ENCODE data around the gene EFCAB5.

Gene EFCAB5

DNA sequence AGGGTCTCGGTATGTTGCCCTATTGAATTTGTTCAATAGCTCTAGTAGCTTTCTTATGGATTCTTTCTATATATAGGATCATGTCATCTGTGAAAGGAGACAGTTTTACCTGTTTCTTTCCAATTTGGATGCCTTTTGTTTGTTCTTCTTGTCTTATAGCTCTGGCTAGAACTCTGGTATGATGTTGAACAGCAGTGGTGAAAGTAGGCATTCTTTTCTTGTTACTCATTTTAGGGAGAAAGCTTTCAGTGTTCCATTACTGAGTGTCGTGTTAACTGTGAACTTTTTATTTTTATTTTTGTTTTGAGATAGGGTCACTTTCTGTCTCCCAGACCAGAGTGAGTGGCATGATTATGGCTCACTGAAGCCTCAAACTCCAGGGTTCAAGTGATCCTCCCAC lies 21.2 kb downstream of the EFCAB5 start:
- H3K9ac ChIP-seq (ENCODE audit: low read depth in 1 of 2, low read length in 2 of 2), result no peak overlapping the region
- no peak overlapping the region for H3K27ac ChIP-seq (ENCODE audit: low read depth, low read length)
- H3K4me1 ChIP-seq (ENCODE audit: control insufficient read depth in 1 of 2, insufficient read depth in 2 of 2, low read length in 2 of 2), result no peaks in the 10 kb centered on the region
- no peaks in the 10 kb centered on the region for H3K9me3 ChIP-seq (ENCODE audit: control insufficient read depth in 1 of 2, low read length in 2 of 2)
- H3K4me3 ChIP-seq (ENCODE audit: low read depth in 1 of 2, low read length in 2 of 2), result no peak overlapping the region
- no peaks in the 10 kb centered on the region for H3K27me3 ChIP-seq (ENCODE audit: control insufficient read depth in 1 of 2, insufficient read depth in 2 of 2, low read length in 2 of 2)
- H3K36me3 ChIP-seq (ENCODE audit: control insufficient read depth in 1 of 2, insufficient read depth in 2 of 2, low read length in 2 of 2), result no peaks in the 10 kb centered on the region

DNA sequence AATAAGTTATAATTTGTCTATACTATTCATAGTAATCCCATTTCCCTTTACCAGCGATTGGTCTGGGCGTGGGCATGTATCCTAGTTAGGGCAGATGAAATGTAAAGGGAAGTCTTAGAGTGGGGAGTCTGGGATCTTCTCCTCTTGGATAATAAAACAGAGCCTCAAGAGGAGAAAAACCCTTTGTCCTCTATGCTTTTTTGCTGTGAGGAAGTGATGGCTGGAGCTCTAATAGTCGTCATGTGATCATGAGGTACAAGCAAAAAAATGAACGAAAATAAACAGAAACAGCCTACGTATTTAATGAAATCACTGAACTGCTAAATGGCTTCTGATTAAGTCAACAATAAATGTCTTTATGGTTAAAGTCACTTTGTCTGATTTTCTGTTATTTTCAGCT lies 26.8 kb downstream of the EFCAB5 start:
- Histone ChIP-seq H3K27me3 (ENCODE audit: control insufficient read depth in 1 of 2, insufficient read depth in 2 of 2, low read length in 2 of 2) (no peaks in the 10 kb centered on the region), H3K4me3 (ENCODE audit: low read depth in 1 of 2, low read length in 2 of 2) (no peak overlapping the region), H3K4me1 (ENCODE audit: control insufficient read depth in 1 of 2, insufficient read depth in 2 of 2, low read length in 2 of 2) (peaks cover 5% of the 10 kb centered on the region in 2 donors), H3K9ac (ENCODE audit: low read depth in 1 of 2, low read length in 2 of 2) (no peak overlapping the region), H3K27ac (ENCODE audit: low read depth, low read length) (no peak overlapping the region), H3K36me3 (ENCODE audit: control insufficient read depth in 1 of 2, insufficient read depth in 2 of 2, low read length in 2 of 2) (no peaks in the 10 kb centered on the region), H3K9me3 (ENCODE audit: control insufficient read depth in 1 of 2, low read length in 2 of 2) (no peaks in the 10 kb centered on the region)

GRCh38 chr17:29972277-29972676 lies 30.8 kb downstream of the EFCAB5 start:
- Histone ChIP-seq H3K9ac (ENCODE audit: low read depth in 1 of 2, low read length in 2 of 2) (no peak overlapping the region), H3K4me1 (ENCODE audit: control insufficient read depth in 1 of 2, insufficient read depth in 2 of 2, low read length in 2 of 2) (peaks cover 5% of the 10 kb centered on the region in 2 donors), H3K4me3 (ENCODE audit: low read depth in 1 of 2, low read length in 2 of 2) (no peak overlapping the region), H3K27ac (ENCODE audit: low read depth, low read length) (no peak overlapping the region), H3K27me3 (ENCODE audit: control insufficient read depth in 1 of 2, insufficient read depth in 2 of 2, low read length in 2 of 2) (no peaks in the 10 kb centered on the region), H3K36me3 (ENCODE audit: control insufficient read depth in 1 of 2, insufficient read depth in 2 of 2, low read length in 2 of 2) (no peaks in the 10 kb centered on the region), H3K9me3 (ENCODE audit: control insufficient read depth in 1 of 2, low read length in 2 of 2) (no peaks in the 10 kb centered on the region)

DNA sequence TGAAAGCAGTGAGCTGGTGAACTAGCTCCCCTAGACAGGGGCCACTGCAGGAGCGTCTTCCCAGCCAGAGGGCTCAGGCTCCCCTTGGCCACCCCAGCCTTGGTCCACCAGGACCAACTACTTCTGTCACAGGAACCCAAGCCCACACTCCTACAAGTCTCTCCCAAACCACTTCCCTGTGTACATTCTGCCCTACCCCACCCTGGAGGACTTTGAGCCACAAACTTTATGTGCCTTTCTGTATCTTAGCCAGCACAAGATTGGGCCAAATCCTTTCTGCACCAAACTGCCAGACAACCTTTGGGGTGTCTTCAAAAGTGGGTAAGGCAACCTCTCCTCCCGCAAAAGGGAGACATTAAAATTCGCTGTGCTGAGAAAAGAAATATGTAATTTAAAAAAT lies 31.6 kb downstream of the EFCAB5 start:
- H3K27ac ChIP-seq (ENCODE audit: low read depth, low read length), result no peak overlapping the region
- no peaks in the 10 kb centered on the region for H3K9me3 ChIP-seq (ENCODE audit: control insufficient read depth in 1 of 2, low read length in 2 of 2)
- peaks cover 5% of the 10 kb centered on the region in 2 donors for H3K4me1 ChIP-seq (ENCODE audit: control insufficient read depth in 1 of 2, insufficient read depth in 2 of 2, low read length in 2 of 2)
- no peaks in the 10 kb centered on the region for H3K27me3 ChIP-seq (ENCODE audit: control insufficient read depth in 1 of 2, insufficient read depth in 2 of 2, low read length in 2 of 2)
- H3K9ac ChIP-seq (ENCODE audit: low read depth in 1 of 2, low read length in 2 of 2), result no peak overlapping the region
- H3K36me3 ChIP-seq (ENCODE audit: control insufficient read depth in 1 of 2, insufficient read depth in 2 of 2, low read length in 2 of 2), result no peaks in the 10 kb centered on the region
- no peak overlapping the region for H3K4me3 ChIP-seq (ENCODE audit: low read depth in 1 of 2, low read length in 2 of 2)

- no peaks in the 10 kb centered on the region for H3K27me3 ChIP-seq (ENCODE audit: control insufficient read depth in 1 of 2, insufficient read depth in 2 of 2, low read length in 2 of 2)
- no peak overlapping the region for H3K27ac ChIP-seq (ENCODE audit: low read depth, low read length)
- H3K4me3 ChIP-seq (ENCODE audit: low read depth in 1 of 2, low read length in 2 of 2), result no peak overlapping the region
- no peak overlapping the region for H3K9ac ChIP-seq (ENCODE audit: low read depth in 1 of 2, low read length in 2 of 2)
- H3K9me3 ChIP-seq (ENCODE audit: control insufficient read depth in 1 of 2, low read length in 2 of 2), result no peaks in the 10 kb centered on the region
- peaks cover 2% of the 10 kb centered on the region in 2 donors for H3K4me1 ChIP-seq (ENCODE audit: control insufficient read depth in 1 of 2, insufficient read depth in 2 of 2, low read length in 2 of 2)
- H3K36me3 ChIP-seq (ENCODE audit: control insufficient read depth in 1 of 2, insufficient read depth in 2 of 2, low read length in 2 of 2), result no peaks in the 10 kb centered on the region
Observed at GRCh38 chr17:29977836-29978235, 36.4 kb downstream of the EFCAB5 start.

- Histone ChIP-seq H3K9ac (ENCODE audit: low read depth in 1 of 2, low read length in 2 of 2) (no peak overlapping the region), H3K9me3 (ENCODE audit: control insufficient read depth in 1 of 2, low read length in 2 of 2) (peaks cover under 1 to 3% of the 10 kb centered on the region in 2 donors), H3K27ac (ENCODE audit: low read depth, low read length) (no peak overlapping the region)
Observed at GRCh38 chr17:29980261-29980660, 38.8 kb downstream of the EFCAB5 start.

GRCh38 chr17:29982991-29983653 lies 41.7 kb downstream of the EFCAB5 start:
- H3K4me3 ChIP-seq (ENCODE audit: low read depth in 1 of 2, low read length in 2 of 2), result no peak overlapping the region
- no peak overlapping the region for H3K9ac ChIP-seq (ENCODE audit: low read depth in 1 of 2, low read length in 2 of 2)
- peaks cover 3 to 7% of the 10 kb centered on the region in 2 donors for H3K9me3 ChIP-seq (ENCODE audit: control insufficient read depth in 1 of 2, low read length in 2 of 2)
- H3K4me1 ChIP-seq (ENCODE audit: control insufficient read depth in 1 of 2, insufficient read depth in 2 of 2, low read length in 2 of 2), result no peaks in the 10 kb centered on the region
- no peaks in the 10 kb centered on the region for H3K36me3 ChIP-seq (ENCODE audit: control insufficient read depth in 1 of 2, insufficient read depth in 2 of 2, low read length in 2 of 2)
- no peaks in the 10 kb centered on the region for H3K27me3 ChIP-seq (ENCODE audit: control insufficient read depth in 1 of 2, insufficient read depth in 2 of 2, low read length in 2 of 2)
- H3K27ac ChIP-seq (ENCODE audit: low read depth, low read length), result no peak overlapping the region

More at GRCh38 chr17:29980261-29980660, 38.8 kb downstream of the EFCAB5 start:
- Histone ChIP-seq H3K36me3 (ENCODE audit: control insufficient read depth in 1 of 2, insufficient read depth in 2 of 2, low read length in 2 of 2) (no peaks in the 10 kb centered on the region), H3K27me3 (ENCODE audit: control insufficient read depth in 1 of 2, insufficient read depth in 2 of 2, low read length in 2 of 2) (no peaks in the 10 kb centered on the region), H3K4me1 (ENCODE audit: control insufficient read depth in 1 of 2, insufficient read depth in 2 of 2, low read length in 2 of 2) (no peaks in the 10 kb centered on the region), H3K4me3 (ENCODE audit: low read depth in 1 of 2, low read length in 2 of 2) (no peak overlapping the region)

GRCh38 chr17:29996458-29996857 lies 55.0 kb downstream of the EFCAB5 start:
- Histone ChIP-seq H3K27ac (ENCODE audit: low read depth, low read length) (no peak overlapping the region), H3K9me3 (ENCODE audit: control insufficient read depth in 1 of 2, low read length in 2 of 2) (peaks cover 0 to 5% of the 10 kb centered on the region in 2 donors), H3K36me3 (ENCODE audit: control insufficient read depth in 1 of 2, insufficient read depth in 2 of 2, low read length in 2 of 2) (no peaks in the 10 kb centered on the region), H3K4me1 (ENCODE audit: control insufficient read depth in 1 of 2, insufficient read depth in 2 of 2, low read length in 2 of 2) (no peaks in the 10 kb centered on the region), H3K4me3 (ENCODE audit: low read depth in 1 of 2, low read length in 2 of 2) (no peak overlapping the region), H3K27me3 (ENCODE audit: control insufficient read depth in 1 of 2, insufficient read depth in 2 of 2, low read length in 2 of 2) (no peaks in the 10 kb centered on the region), H3K9ac (ENCODE audit: low read depth in 1 of 2, low read length in 2 of 2) (no peak overlapping the region)

- no peak overlapping the region for H3K27ac ChIP-seq (ENCODE audit: low read depth, low read length)
- no peaks in the 10 kb centered on the region for H3K9me3 ChIP-seq (ENCODE audit: control insufficient read depth in 1 of 2, low read length in 2 of 2)
- no peaks in the 10 kb centered on the region for H3K4me1 ChIP-seq (ENCODE audit: control insufficient read depth in 1 of 2, insufficient read depth in 2 of 2, low read length in 2 of 2)
- H3K27me3 ChIP-seq (ENCODE audit: control insufficient read depth in 1 of 2, insufficient read depth in 2 of 2, low read length in 2 of 2), result no peaks in the 10 kb centered on the region
- H3K36me3 ChIP-seq (ENCODE audit: control insufficient read depth in 1 of 2, insufficient read depth in 2 of 2, low read length in 2 of 2), result no peaks in the 10 kb centered on the region
- H3K4me3 ChIP-seq (ENCODE audit: low read depth in 1 of 2, low read length in 2 of 2), result peak overlapping the region in 1 of 2 donors; percentile 19
- H3K9ac ChIP-seq (ENCODE audit: low read depth in 1 of 2, low read length in 2 of 2), result no peak overlapping the region
Observed at GRCh38 chr17:30000001-30000754, 58.7 kb downstream of the EFCAB5 start.

DNA sequence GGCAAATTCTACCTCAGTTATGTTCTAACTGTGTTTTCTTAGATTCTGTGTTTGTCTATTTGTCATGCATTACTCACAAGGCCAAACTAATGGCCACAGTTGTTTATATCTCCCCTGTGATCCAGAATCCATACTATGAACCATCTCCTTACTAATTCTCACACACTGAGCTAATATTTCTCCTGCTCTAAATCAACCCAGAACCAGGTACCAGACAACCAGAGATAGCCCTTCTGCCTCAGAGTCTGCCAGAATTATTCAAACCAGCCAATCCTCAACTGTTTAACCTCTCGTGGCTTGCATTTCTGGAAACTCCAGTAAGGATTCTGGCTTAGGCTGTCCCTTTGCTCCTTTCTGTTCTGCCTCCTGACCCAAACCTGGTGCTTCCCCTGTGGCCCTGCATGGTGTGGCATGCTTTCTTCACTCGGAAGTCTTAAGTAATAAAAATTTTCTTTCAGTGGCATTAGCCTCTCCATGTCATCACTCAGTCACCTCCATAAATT lies 59.4 kb downstream of the EFCAB5 start:
- no peaks in the 10 kb centered on the region for H3K9me3 ChIP-seq (ENCODE audit: control insufficient read depth in 1 of 2, low read length in 2 of 2)
- H3K27ac ChIP-seq (ENCODE audit: low read depth, low read length), result no peak overlapping the region
- H3K27me3 ChIP-seq (ENCODE audit: control insufficient read depth in 1 of 2, insufficient read depth in 2 of 2, low read length in 2 of 2), result no peaks in the 10 kb centered on the region
- H3K4me1 ChIP-seq (ENCODE audit: control insufficient read depth in 1 of 2, insufficient read depth in 2 of 2, low read length in 2 of 2), result no peaks in the 10 kb centered on the region
- peak overlapping the region in 1 of 2 donors; percentile 19 for H3K4me3 ChIP-seq (ENCODE audit: low read depth in 1 of 2, low read length in 2 of 2)
- no peaks in the 10 kb centered on the region for H3K36me3 ChIP-seq (ENCODE audit: control insufficient read depth in 1 of 2, insufficient read depth in 2 of 2, low read length in 2 of 2)
- no peak overlapping the region for H3K9ac ChIP-seq (ENCODE audit: low read depth in 1 of 2, low read length in 2 of 2)

Measured in duodenal mucosa (tissue), 2 donors.